ENCODE data around the gene RIN3.

Gene RIN3

GRCh38 chr14:92597906-92598905 lies 84.6 kb downstream of the RIN3 start:
- no peak for DNase-seq (ENCODE audit: low spot score)

GRCh38 chr14:92599811-92600210 lies 86.2 kb downstream of the RIN3 start:
- no peak for DNase-seq (ENCODE audit: low spot score)

GRCh38 chr14:92600318-92601053 lies 86.9 kb downstream of the RIN3 start:
- DNase-seq (ENCODE audit: low spot score): no peak

- DNase-seq (ENCODE audit: low spot score): no peak
Measured at GRCh38 chr14:92601131-92601710, 87.6 kb downstream of the RIN3 start.

DNA sequence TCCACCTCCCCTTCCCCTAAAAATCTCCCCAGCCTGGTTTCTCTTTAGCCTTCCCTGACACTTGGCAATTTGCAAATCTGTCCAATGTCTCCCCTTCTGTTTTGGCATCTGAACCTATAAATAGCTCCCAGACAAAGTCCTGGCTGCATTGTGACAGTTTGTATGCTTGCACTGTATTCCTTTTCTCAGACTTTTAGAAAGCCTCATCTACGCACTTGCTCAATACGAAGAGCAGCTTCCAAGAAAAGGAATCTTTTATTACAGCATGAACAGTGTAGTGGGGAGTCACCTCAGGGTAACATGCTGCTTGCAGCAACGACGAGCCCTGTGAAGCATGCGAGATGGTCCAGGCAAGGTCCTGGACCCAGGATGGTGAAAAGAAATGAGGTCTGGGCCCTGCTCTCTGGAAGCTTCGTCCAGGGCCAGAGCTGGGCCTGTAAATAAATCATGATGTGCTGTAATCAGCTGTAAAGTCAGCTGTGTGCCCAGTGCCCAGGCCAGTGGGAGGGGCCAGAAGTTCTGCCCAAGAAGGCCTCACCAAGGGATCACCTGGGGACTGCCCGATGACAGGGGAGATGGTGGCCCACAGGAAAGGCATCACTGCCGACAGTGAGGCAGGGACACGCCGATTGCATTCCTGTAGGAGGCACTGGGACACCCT lies 88.3 kb downstream of the RIN3 start:
- no peak for DNase-seq (ENCODE audit: low spot score)

GRCh38 chr14:92603309-92604242 lies 90.0 kb downstream of the RIN3 start:
- no peak for DNase-seq (ENCODE audit: low spot score)

DNA sequence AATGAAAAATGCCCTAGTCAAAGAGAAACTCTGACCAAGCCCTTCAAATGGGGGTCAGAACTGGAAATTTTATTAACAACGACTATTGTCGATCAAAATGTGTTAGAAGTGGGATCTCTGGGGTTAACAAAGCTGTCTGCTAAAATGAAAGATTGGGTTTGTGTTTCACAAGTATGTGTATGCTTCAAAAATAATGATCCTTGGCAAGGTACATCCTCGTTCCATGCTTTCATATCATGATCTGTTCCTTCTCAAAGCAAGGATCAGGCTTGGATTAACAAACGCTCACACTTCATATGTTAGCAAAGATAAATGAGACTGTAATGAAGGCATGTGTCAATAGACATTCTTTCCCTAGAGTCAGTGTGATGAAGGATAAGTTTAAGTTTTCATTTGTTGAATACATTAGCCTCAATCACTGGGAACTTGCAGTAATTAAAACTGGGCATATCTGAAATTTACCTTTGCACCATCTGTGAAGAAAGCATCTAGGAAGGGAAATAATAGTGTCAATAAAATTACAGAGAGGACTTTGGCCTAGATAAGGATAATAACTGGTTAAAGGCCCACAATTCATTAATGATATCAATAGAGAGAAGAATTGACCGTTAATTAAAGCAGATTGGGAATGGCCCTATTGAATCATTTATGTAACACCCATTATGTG lies 91.8 kb downstream of the RIN3 start:
- DNase-seq (ENCODE audit: low spot score): no peak

- no peak for DNase-seq (ENCODE audit: low spot score)
Measured at GRCh38 chr14:92607251-92607650, 93.7 kb downstream of the RIN3 start.

GRCh38 chr14:92607702-92608429 lies 94.3 kb downstream of the RIN3 start:
- no peak for DNase-seq (ENCODE audit: low spot score)

GRCh38 chr14:92609955-92610354 lies 96.4 kb downstream of the RIN3 start:
- DNase-seq (ENCODE audit: low spot score): no peak

- no peak for DNase-seq (ENCODE audit: low spot score)
Measured at GRCh38 chr14:92610849-92611271, 97.3 kb downstream of the RIN3 start.

DNA sequence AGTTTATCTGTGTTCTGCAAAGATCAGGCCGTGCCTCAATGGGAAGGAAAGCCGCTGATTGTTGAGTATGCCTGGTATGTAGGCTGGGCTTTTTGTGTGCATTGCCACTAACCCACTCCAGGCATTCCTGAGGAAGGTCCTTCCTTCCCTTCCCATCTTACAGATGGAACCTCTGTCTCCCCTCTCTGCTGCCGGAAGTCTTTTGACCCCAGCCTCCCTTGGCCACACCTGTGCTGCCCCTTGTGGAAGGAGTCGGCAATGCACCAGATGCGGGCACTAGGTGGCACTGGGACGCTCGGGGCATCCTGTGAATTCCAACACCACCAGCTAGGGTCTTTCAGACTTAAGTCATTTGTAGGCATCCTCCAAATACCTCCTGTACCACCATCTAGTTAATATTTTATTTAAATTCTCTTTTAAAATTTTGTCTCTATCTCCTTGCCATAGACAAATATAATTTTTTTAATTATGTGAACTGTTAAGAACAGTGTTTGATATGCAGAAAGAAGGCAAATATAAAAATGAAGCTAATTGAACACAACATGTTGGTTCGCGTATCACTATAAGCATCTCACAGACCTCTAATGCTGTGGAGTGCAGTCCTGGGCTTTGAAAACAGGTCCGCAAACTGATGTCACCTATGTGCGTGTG lies 99.6 kb downstream of the RIN3 start:
- no peak for DNase-seq (ENCODE audit: low spot score)

GRCh38 chr14:92613681-92614260 lies 100.2 kb downstream of the RIN3 start:
- DNase-seq (ENCODE audit: low spot score): no peak

- no peak for DNase-seq (ENCODE audit: low spot score)
Measured at GRCh38 chr14:92615451-92615850, 101.9 kb downstream of the RIN3 start.

GRCh38 chr14:92616178-92616577 lies 102.6 kb downstream of the RIN3 start:
- DNase-seq (ENCODE audit: low spot score): no peak

GRCh38 chr14:92617581-92617980 lies 104.0 kb downstream of the RIN3 start:
- no peak for DNase-seq (ENCODE audit: low spot score)

GRCh38 chr14:92619671-92620456 lies 106.3 kb downstream of the RIN3 start:
- DNase-seq (ENCODE audit: low spot score): no peak

DNA sequence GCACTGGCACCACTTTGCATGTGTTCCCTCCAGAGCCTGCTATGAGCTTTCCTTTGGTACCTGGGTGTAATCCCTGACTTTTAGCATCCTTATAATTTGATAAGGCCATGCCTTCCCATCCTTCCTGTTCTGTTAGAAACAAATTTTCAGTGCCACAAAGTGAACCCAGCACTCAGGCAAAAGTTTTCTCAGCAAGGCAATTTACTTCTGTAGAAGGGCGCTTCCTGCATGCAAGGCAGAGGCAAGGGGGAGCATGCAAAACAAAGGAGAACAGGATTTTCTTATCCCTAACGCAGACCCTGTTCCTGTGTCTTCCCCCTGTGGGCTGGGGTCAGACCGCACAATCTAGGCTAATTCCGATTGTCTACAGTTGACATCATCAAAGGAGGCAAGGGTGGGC lies 108.7 kb downstream of the RIN3 start:
- no peak for DNase-seq (ENCODE audit: low spot score)

All from SK-N-DZ (cell line).